ENCODE data around the gene RBM47.

RBM47 gene

GRCh38 chr4:40526741-40527140 lies 102.9 kb downstream of the RBM47 start:
- H2AFZ ChIP-seq (ENCODE audit: low read length), result no peak overlapping the region
- no peaks in the 10 kb centered on the region for H4K20me1 ChIP-seq (ENCODE audit: insufficient read depth, low read length, poor library complexity, severe bottlenecking)
- no peaks in the 10 kb centered on the region for H3F3A ChIP-seq (ENCODE audit: low read depth)
- H3K4me1 ChIP-seq (ENCODE audit: insufficient read depth, low read length, poor library complexity, severe bottlenecking), result no peaks in the 10 kb centered on the region
- no peak overlapping the region for H3K4me2 ChIP-seq (ENCODE audit: low read depth, low read length, poor library complexity, severe bottlenecking)
- H3K79me2 ChIP-seq (ENCODE audit: insufficient read depth, low read length), result no peaks in the 10 kb centered on the region
- H3K9me2 ChIP-seq (replicated peaks; ENCODE audit: low read depth, low read length), result no peaks in the 10 kb centered on the region
- no peaks in the 10 kb centered on the region for H3K27me3 ChIP-seq (ENCODE audit: insufficient read depth, low read length, poor library complexity, severe bottlenecking)
- no peak overlapping the region for H3K9ac ChIP-seq (ENCODE audit: low read depth, low read length, poor library complexity, severe bottlenecking)
- TF ChIP-seq, protein P1, sequence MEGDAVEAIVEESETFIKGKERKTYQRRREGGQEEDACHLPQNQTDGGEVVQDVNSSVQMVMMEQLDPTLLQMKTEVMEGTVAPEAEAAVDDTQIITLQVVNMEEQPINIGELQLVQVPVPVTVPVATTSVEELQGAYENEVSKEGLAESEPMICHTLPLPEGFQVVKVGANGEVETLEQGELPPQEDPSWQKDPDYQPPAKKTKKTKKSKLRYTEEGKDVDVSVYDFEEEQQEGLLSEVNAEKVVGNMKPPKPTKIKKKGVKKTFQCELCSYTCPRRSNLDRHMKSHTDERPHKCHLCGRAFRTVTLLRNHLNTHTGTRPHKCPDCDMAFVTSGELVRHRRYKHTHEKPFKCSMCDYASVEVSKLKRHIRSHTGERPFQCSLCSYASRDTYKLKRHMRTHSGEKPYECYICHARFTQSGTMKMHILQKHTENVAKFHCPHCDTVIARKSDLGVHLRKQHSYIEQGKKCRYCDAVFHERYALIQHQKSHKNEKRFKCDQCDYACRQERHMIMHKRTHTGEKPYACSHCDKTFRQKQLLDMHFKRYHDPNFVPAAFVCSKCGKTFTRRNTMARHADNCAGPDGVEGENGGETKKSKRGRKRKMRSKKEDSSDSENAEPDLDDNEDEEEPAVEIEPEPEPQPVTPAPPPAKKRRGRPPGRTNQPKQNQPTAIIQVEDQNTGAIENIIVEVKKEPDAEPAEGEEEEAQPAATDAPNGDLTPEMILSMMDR (conservative IDR thresholded peaks at IDR 0.05; ENCODE audit: low read length), result no peak
- TF ChIP-seq EZH2phosphoT487 (IDR thresholded peaks at IDR 0.05; ENCODE audit: borderline replicate concordance), result no peak
- no peaks in the 10 kb centered on the region for H3K9me3 ChIP-seq (ENCODE audit: insufficient read depth, low read depth, low read length)
- H3K36me3 ChIP-seq (ENCODE audit: insufficient read depth, low read length), result no peaks in the 10 kb centered on the region
- no peak overlapping the region for H3K4me3 ChIP-seq (ENCODE audit: low read length, poor library complexity, severe bottlenecking)

GRCh38 chr4:40525752-40526598 lies 103.7 kb downstream of the RBM47 start:
- Histone ChIP-seq H3K27me3 (ENCODE audit: insufficient read depth, low read length, poor library complexity, severe bottlenecking) (no peaks in the 10 kb centered on the region), H3K4me3 (ENCODE audit: low read length, poor library complexity, severe bottlenecking) (no peak overlapping the region), H4K20me1 (ENCODE audit: insufficient read depth, low read length, poor library complexity, severe bottlenecking) (no peaks in the 10 kb centered on the region), H3K4me1 (ENCODE audit: insufficient read depth, low read length, poor library complexity, severe bottlenecking) (no peaks in the 10 kb centered on the region), H3K9ac (ENCODE audit: low read depth, low read length, poor library complexity, severe bottlenecking) (no peak overlapping the region), H3K4me2 (ENCODE audit: low read depth, low read length, poor library complexity, severe bottlenecking) (no peak overlapping the region), H3K9me3 (ENCODE audit: insufficient read depth, low read depth, low read length) (no peaks in the 10 kb centered on the region), H3K79me2 (ENCODE audit: insufficient read depth, low read length) (no peaks in the 10 kb centered on the region), H2AFZ (ENCODE audit: low read length) (no peak overlapping the region), H3K36me3 (ENCODE audit: insufficient read depth, low read length) (no peaks in the 10 kb centered on the region), H3F3A (ENCODE audit: low read depth) (no peaks in the 10 kb centered on the region), H3K9me2 (replicated peaks; ENCODE audit: low read depth, low read length) (no peaks in the 10 kb centered on the region)
- TF ChIP-seq, protein P1 (conservative IDR thresholded peaks at IDR 0.05; ENCODE audit: low read length), result no peak
- TF ChIP-seq EZH2phosphoT487 (IDR thresholded peaks at IDR 0.05; ENCODE audit: borderline replicate concordance), result no peak

- H3K79me2 ChIP-seq (ENCODE audit: insufficient read depth, low read length), result no peaks in the 10 kb centered on the region
- H3K9ac ChIP-seq (ENCODE audit: low read depth, low read length, poor library complexity, severe bottlenecking), result no peak overlapping the region
- no peak overlapping the region for H3K4me2 ChIP-seq (ENCODE audit: low read depth, low read length, poor library complexity, severe bottlenecking)
- H3K9me3 ChIP-seq (ENCODE audit: insufficient read depth, low read depth, low read length), result no peaks in the 10 kb centered on the region
- H3K4me1 ChIP-seq (ENCODE audit: insufficient read depth, low read length, poor library complexity, severe bottlenecking), result no peaks in the 10 kb centered on the region
- H2AFZ ChIP-seq (ENCODE audit: low read length), result no peak overlapping the region
- H4K20me1 ChIP-seq (ENCODE audit: insufficient read depth, low read length, poor library complexity, severe bottlenecking), result no peaks in the 10 kb centered on the region
- H3K27me3 ChIP-seq (ENCODE audit: insufficient read depth, low read length, poor library complexity, severe bottlenecking), result no peaks in the 10 kb centered on the region
- H3F3A ChIP-seq (ENCODE audit: low read depth), result no peaks in the 10 kb centered on the region
- TF ChIP-seq, protein P1 (conservative IDR thresholded peaks at IDR 0.05; ENCODE audit: low read length), result no peak
- no peak for TF ChIP-seq EZH2phosphoT487 (IDR thresholded peaks at IDR 0.05; ENCODE audit: borderline replicate concordance)
- no peaks in the 10 kb centered on the region for H3K36me3 ChIP-seq (ENCODE audit: insufficient read depth, low read length)
- no peak overlapping the region for H3K4me3 ChIP-seq (ENCODE audit: low read length, poor library complexity, severe bottlenecking)
- H3K9me2 ChIP-seq (replicated peaks; ENCODE audit: low read depth, low read length), result no peaks in the 10 kb centered on the region
Observed at GRCh38 chr4:40524366-40525041, 105.2 kb downstream of the RBM47 start.

Data from Loucy (cell line).